DMS 273 treated with DMSO at 0.1 percent for 48 hours (cell line): ENCODE results near the gene CRACDL.
"Not testable (repeated sequence)": the region's sequence is repeated elsewhere in the genome, so short reads cannot be mapped to it uniquely, and the experiment has no call there.

Source experiments
- DNase-seq: peaks from one replicate; lab custom pipeline; 2025; lab: John Stamatoyannopoulos, UW

CRACDL gene

DNA sequence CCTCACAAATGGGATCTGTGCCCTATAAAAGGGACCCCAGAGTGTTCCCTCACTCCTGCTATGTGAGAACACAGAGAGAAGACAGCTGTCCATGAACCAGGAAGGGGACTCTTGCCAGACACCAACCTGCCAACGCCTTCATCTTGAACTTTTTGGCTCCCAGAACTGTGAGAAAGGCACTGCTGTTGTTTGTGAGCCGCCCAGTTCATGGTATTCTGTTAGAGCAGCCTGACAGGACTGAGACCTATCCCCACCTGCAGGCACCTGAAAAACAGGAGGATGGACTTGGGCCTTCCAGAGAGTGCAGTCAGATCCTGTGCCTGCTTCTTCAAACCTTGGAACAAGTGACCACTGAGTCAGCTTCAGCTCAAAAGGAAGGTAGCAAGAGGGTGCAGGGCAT, 51.4 kb downstream of the CRACDL start:
- DNase-seq = no peak

DNA sequence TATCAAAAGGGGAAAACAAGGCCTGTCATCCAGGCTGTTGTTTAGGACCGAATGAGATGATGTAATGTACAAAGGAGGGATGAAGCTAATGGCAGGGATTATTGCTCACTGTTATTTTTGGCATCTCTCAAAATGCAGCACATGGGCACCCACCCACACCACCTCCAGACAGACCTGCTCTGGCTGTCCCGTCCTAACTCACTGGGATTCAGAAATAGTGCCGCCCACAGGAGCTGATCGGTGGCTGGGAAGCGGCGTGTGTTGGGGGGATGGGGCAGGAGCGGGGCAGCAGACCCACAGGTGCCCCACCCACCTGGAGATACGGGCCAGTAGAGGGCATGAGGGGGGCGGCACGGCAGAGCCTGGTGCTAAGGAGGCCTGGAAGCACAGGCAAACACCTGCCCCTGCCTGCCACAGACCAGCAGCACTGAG, 52.2 kb downstream of the CRACDL start:
- DNase-seq = no peak

DNA sequence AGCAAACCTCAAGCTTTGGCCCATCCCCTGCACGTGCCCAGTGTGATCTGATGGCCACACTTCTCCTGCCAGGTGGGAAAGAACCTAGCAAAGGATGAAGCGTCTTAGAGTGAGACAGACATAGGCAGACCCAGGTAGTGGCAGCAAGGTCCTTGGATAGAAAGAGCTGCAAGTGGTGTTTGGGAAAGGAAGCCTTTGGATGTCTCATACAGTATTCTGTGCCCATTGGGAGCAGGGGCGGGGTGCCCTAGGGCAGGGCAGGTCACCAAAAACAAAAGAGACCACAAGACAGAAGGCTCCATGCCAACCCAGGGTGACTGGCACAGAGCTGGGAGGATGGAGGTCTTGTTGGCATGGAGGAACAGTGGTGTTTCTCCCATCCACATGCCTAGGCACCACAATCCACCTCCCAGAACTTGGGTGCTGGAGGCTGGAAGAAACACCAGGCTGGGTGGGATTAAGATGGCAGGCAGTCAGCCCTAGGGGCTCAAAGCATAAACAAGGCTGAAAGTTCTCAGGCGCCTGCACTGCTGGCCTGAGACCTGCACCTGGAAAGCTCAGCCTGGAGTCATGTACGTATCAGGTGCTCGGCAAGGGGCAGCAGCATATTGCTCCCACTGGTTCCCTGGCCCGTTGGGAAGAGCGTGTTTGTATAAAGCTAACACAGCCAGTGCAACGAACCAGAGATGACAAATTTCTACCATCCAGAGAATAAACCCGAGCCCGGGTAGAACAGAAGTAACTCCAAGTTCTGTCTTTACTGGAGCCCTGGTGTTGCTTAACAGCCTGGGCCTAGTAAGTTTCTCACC, 52.9 kb downstream of the CRACDL start:
- DNase-seq = no peak

DNA sequence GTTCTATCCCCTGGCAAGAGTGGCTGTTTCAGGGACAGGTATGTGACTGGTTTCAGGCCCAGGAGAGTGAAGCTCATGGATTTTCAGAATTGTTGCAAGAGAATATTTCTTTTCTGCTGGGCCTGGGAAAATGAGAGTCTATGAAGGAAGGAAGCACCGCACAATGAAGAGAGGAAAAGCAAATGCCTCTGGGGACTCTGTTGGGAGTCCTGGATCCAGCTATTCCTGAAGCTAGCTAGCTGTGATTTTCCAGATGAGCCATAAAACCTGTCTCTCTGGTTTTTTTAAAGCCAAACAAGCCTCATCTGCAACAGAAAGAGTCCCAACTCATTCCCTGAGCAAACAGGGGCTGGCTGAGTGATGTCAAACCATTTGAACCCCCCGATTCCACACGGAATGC, 53.7 kb downstream of the CRACDL start:
- no peak for DNase-seq

DNA sequence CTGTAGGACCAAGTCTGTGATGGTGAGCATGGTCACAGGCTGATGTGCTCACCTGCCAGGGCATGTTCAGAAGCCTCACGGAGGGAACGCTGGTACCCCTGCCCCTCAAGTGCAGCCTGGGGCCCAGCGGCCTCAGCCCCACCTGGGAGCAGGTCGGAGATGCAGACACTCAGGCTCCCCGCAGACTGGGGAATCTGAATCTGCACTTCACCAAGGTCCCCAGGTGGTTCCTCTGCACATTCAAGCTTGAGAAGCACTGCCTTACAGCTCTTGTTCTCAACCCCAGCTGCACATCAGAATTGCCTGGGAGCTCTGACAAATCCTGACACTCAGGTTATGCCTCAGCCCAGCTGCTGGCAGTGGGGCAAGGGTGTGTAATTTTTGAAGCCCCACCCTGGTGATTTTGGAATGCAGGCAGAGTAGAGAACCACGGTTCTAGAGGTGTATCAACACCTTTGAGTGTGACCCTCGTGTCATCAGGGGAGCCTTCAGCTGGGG, 54.8 kb downstream of the CRACDL start:
- DNase-seq = no peak

DNA sequence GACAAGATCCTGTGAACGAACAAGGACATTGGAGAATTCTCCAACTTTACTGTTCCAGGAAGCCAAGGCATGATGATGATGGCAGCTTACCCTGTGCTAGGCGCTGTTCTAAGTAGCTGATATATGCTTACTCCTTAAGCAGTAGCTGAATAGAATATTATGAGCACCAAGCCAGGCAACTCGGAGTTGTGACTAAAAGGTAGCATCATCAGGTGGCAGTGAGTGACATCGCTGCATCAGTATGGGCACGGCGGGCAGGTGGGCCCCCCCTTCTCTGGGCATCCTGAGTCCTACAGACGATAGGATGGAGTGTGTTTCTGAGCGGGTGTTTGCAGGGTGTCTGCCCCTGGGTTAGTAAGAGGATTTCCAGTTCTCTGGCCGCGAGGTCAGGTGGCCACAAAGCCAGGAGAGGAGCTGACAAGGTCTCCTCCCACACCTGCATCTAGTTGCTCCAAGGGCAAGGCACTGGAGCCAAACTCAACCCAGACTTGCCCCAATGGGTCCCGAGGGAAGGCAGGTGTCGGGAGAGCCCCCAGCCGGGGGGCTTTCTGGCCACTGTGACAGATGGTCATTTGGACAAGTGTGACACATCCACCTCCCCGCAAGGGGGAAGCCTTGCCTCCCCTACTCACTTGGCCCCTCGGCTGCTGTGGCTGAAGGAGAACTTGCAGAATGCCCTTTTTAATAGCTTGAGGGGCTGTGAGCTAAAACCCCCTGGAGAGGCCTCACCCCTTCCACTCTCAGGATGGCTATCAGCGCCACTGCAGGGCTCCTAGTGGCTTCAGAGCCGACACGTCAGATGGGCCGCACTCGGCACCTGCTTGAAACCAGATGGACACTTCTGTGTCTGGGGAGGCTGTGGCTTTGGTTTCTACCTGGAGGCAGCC, 55.5 kb downstream of the CRACDL start:
- DNase-seq = no peak

DNA sequence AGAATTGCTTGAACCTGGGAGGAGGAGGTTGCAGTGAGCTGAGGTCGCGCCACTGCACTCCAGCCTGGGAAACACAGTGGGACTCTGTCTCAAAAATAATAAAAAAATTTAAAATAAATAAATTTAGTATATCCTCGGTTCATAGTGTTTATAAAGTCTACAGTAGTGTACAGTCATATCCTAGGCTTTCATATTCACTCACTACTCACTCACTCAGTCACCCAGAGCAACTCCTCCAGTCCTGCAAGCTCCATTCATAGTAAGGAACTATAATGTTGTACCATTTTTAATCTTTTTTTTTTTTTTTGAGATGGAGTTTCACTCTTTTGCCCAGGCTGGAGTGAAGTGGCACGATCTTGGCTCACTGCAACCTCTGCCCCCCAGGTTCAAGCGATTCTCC, 58.4 kb downstream of the CRACDL start:
- not testable (repeated sequence) for DNase-seq

DNA sequence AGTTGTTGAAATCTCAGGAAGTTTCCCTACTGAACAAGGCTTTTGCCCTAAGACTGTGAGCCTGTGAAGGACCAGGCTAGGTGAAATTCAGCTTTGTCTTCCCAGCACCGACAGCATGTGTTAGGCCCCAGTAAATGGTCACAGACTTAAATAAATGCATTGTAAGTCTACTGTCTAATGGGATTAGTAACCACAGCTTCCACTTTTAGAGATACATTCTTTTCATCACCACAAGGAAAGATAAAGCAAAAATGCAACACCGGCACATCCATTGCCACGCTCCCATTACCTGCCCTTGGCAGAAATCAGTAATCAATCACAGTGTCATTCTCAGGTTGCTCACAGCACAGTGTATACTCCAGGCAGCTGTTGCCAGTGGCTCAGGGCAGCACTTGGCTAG, 59.3 kb downstream of the CRACDL start:
- DNase-seq = no peak

DNA sequence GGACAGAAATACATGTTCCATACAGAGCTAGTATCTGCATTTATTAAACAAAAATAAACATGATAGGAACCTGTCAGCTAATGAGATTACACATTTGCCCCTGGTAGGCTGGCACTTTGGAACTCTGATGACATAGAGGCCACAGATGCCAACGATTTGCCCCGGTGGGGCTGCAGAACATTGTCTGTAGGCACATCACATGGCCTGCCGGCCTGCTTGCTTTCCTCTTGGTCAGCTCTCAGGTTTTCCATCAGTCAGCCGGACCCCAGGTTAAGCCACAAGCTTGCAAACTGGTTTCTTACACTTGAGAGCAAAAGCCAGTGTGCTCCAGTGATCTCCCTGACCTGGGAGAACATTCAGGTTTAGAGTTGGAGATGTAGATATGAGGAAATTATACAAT, 60.3 kb downstream of the CRACDL start:
- no peak for DNase-seq

DNA sequence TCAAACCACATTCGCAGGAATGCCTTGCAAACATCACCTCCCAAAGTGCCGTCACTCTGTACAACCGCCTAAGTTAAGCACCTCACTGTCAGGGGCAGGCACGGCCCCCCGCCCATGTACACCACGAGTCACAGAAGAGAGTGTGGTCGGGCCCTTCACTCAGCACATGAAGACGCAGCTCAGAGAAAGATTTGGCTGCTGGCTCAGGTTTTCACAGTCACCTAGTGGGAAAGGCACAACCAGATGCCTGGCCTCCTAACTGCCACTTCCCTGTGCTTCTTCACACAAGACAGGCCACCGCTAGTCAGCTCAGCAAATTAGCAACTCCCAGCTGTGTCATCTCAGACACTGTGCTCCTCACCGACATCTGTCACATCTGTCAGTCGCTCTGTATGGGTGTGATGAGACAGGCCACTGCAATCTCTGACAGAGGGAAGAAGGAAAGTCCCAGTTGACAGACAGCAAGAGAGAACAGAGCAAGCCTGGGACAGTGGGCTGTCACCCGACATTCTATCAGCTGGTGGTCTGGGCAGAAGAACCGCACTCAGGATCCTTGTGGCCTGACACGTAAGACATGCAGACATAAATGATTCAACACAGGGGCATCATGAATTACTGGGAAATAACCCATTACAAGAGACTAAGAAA, 60.8 kb downstream of the CRACDL start:
- no peak for DNase-seq

DNA sequence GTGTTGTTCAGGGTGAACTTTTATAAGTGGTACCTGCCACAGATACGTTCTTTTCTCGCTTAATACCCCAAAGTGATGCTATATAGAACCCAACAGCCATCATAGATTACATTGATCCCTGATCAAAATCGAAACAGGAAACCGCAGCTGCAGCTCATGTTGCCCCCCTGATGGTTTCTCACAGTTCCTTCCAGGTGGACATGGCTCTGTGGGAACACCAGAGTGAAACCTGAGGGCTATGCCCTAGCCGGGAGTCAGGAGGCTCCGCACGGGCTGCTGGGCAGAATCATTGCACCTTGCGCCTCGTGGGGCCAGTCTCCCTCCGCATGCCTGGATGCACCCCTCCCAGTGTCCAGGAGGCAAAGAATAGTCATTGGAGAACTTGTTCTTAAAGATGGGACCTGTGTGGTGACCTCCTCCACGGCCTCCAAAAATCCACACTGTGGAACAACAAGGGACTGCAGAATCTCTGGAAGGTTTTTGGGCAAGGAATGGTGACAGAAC, 61.8 kb downstream of the CRACDL start:
- DNase-seq = no peak

DNA sequence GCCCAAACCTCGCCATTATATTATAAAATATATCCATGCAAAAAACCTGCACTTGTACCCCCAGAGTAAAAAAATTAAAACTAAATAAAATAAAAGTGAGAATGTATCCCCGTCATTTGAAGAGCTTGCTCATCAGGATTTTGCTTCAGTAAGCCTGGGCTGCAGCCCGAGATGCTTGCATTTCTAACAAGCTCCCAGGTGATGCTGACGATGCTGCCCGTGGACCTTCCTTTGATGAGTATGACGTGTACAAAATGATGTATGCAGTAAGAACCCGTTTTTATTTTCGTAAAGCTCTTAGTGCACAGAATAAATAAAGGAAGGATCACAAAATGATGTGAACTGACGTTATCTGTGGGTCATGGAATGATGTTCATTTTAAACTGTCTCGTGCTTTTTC, 63.5 kb downstream of the CRACDL start:
- no peak for DNase-seq

DNA sequence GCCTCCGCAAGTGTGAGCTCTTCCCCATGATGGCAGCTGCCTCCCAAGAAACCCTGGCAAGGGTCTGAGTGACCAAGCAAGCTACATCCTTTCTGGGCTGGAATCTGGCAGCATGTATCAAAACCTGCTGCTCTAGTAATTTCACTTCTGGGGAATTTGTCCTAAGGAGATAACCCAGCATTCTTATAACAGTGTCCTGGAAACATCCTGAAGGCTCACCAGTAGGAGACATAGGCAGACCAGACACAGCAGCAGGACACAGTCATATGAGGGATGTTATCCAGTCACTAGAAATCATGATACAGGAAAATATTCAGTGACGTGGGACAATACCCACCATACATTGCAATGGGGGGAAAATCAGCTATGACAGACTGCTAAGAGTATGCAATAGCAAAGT, 64.5 kb downstream of the CRACDL start:
- DNase-seq = no peak

DNA sequence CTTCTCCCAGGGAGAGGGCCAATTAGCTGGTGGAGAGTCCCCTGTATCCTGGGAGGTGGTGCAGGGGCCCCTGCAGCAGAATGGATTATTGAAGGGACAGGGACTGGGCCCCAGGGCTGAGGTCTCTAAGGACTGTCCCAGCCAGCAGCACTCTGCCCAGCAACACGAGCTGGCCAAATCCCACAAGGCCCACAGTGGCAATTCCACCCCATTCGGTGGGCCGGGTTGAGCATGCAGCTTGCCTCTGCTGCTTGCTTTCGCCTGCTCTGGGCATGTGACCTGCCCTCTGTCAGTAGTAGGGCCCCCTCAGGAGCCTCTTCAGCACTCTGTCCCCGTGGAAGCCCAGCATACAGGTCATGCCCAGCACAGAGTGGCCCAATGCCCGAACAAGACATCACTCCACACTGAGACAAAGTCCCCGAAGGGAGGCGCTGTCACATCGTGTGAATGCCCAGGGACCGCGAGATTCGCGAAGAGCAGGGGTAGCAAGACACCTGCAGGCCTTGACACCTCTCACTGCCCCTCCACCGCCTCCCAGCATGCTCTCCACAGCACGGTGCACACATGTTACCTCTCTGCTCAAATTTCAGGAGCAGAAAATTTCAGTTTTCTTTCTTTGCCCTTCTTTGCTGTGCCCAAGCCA, 65.4 kb downstream of the CRACDL start:
- no peak for DNase-seq

DNA sequence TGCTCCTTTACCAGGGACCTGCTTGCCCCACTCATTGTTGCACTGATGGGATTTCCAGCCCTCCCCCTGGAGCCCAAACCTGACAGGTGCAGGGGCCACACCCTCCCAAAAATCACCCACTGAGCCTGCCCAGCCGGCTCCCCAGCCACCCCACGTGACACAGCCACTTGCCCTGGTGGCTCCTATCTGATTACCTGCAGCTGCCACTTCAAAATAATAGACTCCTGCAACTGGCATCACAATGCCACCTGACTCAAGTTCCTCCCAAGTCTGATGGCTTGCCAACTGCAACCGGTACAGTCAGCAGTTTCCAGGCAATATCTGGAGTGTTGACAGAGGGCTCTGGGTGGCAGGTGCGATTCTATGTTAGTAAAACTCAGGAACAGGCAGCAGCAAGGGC, 66.2 kb downstream of the CRACDL start:
- no peak for DNase-seq

DNA sequence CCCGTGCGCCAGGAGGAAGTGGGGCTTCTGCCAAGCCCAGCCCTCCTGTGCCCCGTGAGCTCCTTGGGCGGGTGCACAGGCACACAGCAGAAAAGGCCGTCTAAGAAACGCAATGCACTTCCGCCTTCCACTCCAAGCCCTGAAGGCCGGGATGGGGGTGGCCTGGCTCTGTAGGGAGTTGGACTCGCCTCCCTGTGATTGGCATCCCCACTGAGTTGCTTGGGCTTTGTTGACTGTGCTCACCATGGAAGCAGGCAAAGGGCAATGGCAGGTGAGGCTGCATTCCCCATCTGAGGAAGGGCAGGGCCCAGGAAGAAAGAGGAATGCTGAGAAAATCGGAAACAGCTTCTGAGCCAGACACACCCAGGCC, 66.8 kb downstream of the CRACDL start:
- no peak for DNase-seq

DNA sequence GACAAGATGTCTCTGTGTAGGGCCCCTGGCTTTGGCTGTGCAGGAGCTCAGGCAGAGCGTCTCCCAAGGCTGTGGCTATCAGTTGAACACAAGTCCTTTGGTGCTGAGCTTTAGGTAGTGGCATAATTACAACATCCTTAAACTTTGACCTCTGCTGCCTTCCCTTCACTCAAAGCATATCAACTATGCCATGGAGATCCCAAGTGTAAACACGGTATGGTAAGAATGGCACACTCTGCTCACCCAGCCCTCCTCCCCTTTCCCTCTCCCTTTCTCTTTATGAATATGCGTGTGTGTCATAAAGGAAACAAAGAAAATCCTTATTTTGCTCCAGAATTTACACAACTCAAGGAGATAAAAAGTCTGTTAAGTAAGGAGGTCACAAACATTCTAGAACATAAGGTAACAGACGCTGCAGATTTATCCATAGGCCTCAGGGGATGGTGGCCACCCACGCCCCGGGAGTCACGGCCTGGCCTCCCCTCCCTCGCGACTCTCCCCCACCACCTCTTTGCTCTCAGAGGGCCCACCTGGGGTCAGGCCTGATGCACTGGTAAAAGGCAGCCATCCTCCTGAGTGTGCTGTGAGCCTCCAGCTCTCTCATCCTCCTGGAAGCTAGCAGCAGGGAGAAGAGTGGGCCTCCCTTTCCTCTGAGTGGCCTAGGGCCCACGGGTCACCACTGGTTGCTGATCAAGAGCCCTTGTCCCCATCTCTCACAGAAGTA, 67.3 kb downstream of the CRACDL start:
- DNase-seq = no peak

DNA sequence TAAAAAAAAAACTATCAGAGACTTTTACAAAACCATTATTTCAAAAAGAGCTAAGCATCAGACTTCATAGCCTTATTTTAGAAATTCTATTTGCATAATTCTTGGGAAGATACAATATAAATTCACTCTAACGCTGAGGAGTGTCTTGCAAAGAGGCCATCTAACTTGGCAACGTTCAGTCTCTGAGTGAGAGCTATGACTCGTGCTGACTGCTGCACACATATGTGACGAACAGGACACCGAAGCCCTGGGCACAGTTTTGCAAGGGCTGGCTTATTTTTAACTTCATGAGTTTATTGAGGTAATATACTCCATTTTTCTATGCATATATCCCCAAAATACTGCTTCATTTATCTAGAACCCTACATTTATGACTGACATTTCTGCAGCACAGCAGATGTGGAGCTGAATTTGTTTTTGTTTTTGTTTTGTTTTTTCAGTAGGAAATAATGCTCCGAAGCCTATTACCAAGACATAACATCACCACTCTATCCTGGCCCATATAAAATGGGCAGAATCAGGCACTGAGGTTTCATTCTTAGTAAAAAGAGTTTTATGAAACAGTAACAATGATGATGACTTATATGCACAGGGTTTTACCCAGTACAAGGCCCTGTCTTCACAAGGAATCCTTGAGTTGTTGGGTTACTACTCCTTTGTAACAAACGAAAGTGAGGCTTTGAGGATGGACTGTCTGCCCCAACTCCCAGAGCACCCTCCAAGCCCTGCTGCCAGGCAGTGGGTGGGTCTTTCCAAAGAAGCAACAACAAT, 68.3 kb downstream of the CRACDL start:
- no peak for DNase-seq

DNA sequence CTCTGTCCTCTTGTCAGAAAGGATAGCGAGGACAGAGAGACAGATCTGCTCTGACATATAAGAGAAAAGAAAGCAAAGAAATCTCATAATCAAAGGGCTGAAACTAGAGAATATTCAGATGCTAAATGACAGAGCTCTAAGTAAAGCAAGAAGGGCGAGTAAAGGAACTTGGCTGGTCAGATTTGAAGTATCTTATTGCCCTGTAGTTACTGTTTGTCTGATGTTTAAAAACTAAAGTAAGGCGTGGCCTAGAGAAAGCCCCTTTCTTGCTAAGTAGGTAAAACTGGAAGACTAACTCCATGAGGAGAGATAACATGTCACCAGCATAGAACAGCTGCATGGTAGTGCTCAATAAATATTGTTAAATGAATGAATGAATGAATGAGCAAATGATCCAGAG, 70.0 kb downstream of the CRACDL start:
- no peak for DNase-seq

DNA sequence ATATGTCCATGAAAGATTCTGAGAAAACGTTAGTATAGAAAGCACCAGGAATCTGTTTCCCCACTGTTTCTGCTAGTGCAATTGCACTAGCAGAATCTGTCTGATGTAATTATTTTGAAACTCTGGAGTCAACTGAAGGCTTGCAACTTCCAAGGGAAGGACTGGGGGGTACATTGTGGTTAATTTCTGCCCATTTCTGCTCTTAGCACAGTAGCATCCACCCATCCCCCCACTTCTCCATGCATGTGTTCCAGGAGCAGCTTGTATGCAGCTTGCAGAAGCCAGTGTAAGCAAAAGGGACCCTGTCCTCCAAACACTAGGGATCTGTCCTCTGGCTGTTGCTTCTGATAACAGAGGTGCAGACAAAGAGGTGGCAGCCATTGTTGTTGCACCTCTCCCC, 74.4 kb downstream of the CRACDL start:
- no peak for DNase-seq

DNA sequence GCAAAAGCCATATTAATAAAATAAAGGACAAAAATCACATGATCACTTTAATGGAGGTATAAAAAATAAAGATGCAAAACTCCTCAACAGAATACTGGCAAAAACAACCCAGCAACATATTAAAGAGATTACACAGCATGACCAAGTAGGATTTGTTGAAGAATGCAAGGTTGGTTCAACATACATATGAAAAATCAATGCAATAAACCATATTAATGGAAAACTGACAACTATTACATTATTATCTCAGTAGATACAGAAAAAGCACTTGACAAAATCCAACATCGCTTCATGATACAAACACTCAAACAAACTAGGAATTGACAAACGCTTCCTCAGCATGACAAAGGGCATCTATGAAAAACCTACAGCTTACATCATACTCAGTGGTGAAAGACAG, 76.7 kb downstream of the CRACDL start:
- no peak for DNase-seq
